Measurements from ENCODE around the gene EXOC6. TPM values are rescaled to one million over a fixed set of nuclear protein-coding genes. Genes with fewer than 3 reads are reported as not detected.

Gene EXOC6
- total RNA-seq, 2 donors from 2014 or later, result 7.0 to 10.1 TPM

DNA sequence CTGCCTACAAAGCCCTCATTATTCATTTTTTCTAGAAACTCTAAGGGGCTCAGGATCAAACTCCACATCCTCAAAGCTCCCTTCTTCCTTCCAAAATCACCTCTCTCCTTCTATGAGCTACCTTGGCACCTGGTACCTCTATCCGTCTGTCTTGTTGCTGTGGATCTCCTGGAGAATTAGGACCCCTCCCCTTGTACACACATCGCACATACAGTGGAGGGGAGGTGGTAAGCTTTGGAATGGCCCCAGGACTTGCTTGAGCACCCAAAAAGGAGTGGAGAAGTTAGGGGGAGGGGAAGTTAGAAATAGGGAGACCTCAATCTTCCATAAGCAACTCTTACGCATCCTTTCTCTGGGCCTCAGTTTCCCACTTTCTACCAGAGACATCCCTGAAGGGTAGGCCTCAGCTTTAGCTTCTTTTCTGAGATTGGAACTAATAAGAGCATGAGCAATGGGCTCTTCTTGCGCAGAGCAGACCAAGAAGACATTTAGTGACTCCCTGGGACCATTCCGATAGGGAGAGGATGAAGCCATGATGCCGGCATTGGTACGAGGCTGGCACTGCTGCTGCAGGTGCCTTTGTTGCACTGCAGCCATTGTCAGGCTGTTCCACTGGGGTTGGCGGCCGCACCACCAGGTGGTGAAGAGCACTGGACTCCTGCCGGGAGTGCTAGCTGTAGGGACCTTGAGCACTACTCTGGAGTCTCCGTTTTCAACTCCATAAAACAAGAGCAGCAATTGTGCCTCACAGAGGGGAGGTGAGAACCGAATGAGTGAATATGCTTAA lies 216.7 kb downstream of the EXOC6 start:
- Histone ChIP-seq H3K4me1 (peaks cover 0 to 50% of the 10 kb centered on the region in 2 donors), H3K9me3 (no peaks in the 10 kb centered on the region), H3K36me3 (no peaks in the 10 kb centered on the region), H3K27ac (no peak overlapping the region), H3K4me3 (no peak overlapping the region), H3K27me3 (peaks cover 3 to 40% of the 10 kb centered on the region in 2 donors)
- peak; percentile 5 for DNase-seq (ENCODE audit: low spot score)
- TF ChIP-seq, protein P1, sequence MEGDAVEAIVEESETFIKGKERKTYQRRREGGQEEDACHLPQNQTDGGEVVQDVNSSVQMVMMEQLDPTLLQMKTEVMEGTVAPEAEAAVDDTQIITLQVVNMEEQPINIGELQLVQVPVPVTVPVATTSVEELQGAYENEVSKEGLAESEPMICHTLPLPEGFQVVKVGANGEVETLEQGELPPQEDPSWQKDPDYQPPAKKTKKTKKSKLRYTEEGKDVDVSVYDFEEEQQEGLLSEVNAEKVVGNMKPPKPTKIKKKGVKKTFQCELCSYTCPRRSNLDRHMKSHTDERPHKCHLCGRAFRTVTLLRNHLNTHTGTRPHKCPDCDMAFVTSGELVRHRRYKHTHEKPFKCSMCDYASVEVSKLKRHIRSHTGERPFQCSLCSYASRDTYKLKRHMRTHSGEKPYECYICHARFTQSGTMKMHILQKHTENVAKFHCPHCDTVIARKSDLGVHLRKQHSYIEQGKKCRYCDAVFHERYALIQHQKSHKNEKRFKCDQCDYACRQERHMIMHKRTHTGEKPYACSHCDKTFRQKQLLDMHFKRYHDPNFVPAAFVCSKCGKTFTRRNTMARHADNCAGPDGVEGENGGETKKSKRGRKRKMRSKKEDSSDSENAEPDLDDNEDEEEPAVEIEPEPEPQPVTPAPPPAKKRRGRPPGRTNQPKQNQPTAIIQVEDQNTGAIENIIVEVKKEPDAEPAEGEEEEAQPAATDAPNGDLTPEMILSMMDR (IDR thresholded peaks at IDR 0.05), result no peak

DNA sequence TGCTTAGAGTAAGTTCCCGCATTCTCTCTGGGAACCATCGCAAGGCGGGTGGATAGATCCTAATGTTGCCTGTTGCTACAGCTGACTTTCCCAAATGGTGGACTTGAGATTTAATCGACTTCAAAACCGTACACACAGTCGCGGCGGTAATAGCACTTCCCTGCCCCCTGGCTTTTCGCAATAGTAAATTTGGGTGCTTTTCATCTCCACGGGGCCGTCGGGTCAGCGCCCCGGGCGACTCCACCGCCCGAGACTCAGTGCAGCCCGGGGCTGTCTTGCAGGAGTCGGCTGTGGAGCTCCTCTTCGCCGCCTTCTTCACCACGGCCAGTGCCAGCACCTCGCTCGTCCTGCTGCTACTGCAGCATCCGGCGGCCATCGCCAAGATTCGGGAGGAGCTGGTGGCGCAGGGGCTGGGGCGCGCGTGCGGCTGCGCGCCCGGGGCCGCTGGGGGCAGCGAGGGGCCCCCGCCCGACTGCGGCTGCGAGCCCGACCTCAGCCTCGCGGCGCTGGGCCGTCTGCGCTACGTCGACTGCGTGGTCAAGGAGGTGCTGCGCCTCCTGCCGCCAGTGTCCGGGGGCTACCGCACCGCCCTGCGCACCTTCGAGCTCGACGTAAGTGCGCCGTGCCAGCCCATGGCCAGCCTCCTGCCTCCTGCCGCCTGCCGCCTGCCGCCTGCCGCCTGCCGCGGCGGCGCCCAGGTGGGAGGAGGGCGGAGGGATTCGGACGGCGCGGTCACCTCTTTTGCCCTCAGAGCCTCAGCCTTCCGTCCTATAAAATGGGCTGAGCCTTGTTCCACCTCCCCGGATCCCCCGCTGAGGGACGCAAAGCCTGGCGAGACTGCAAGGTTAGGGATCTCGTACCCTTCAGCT lies 217.6 kb downstream of the EXOC6 start:
- TF ChIP-seq, protein P1 (IDR thresholded peaks at IDR 0.05), result no peak
- Histone ChIP-seq H3K9me3 (no peaks in the 10 kb centered on the region), H3K27ac (no peak overlapping the region), H3K4me3 (peak overlapping the region in 1 of 2 donors; percentile 10), H3K36me3 (no peaks in the 10 kb centered on the region), H3K4me1 (peaks cover 0 to 41% of the 10 kb centered on the region in 2 donors), H3K27me3 (peaks cover 2 to 40% of the 10 kb centered on the region in 2 donors)
- peak; percentile 21 for DNase-seq (ENCODE audit: low spot score)

DNA sequence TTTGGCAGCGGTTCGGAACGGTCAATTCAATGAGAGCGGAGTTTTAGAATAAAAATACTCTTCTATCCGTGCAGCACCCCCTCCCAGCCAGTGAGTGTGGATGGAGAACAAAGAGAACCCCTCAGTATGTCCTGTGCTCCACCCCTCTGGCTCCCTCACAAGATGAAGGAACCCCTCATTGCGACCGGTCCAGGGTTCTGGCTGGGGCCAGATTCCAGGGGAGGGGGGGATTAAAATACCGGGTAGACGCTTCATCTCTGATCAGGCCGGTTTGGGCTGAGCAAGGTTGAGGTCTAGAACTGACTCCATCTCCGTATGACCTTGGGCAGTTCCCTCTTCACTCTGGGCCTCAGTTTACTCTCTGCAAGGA lies 218.2 kb downstream of the EXOC6 start:
- peaks cover 0 to 40% of the 10 kb centered on the region in 2 donors for H3K27me3 ChIP-seq
- H3K4me1 ChIP-seq, result peaks cover 0 to 35% of the 10 kb centered on the region in 2 donors
- TF ChIP-seq, protein P1 (IDR thresholded peaks at IDR 0.05), result no peak
- H3K36me3 ChIP-seq, result no peaks in the 10 kb centered on the region
- H3K4me3 ChIP-seq, result no peak overlapping the region
- H3K9me3 ChIP-seq, result no peaks in the 10 kb centered on the region
- H3K27ac ChIP-seq, result no peak overlapping the region
- peak; percentile 13 for DNase-seq (ENCODE audit: low spot score)

DNA sequence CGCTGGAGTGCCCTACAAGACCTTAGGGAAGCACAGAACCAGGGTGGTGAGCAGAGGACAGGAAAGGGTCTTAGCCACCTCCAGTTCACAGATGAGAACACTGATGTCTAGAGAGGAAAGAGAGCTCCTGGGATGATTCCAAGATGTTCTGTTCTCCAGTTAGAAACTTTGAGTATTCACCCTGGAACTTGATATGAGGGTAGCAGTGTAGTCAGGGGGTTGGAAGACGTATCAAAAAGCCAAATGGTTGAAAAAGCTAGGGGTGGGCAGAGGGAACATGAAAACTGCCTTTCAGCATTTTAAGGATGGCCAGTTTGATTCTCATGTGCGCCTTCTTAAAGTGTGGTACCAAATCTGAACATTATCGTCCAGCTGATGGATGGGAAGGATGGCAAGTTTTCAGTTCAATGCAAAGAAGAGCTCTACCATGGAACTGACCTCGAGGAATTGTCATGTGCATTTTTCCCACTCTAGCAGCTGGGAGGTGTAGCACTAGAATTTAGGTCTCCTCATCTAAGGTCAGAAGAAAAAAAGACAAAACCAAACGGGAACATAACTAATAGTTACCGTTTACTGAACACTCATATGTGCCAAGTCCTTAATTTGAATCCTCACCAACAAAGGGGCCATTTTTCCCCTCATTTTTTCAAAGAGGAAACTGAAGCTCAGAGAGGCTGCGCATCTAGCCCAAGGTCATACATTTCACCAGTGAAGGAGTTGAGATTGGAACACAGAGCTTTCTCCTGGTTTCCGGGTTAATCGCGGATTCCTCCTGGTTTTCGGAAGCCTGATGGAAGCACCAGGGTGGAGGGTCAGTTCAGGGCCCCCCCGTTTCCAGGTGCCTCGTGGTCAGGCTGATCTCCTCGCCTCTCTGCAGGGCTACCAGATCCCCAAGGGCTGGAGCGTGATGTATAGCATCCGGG lies 219.4 kb downstream of the EXOC6 start:
- Histone ChIP-seq H3K27me3 (peaks cover 3 to 46% of the 10 kb centered on the region in 2 donors), H3K9me3 (no peaks in the 10 kb centered on the region), H3K27ac (no peak overlapping the region), H3K4me3 (no peak overlapping the region), H3K36me3 (no peaks in the 10 kb centered on the region), H3K4me1 (peaks cover 0 to 35% of the 10 kb centered on the region in 2 donors)
- TF ChIP-seq, protein P1 (IDR thresholded peaks at IDR 0.05), result no peak
- peak; percentile 32 for DNase-seq (ENCODE audit: low spot score)
